Sigmoid colon (tissue), 4 donors: ENCODE measurements around the gene C16orf90.

Experiments used
- EP300 ChIP-seq, 4 donors: sonication (generic); formaldehyde crosslinking; IDR thresholded peaks; one replicate each; pipeline ENCODE4 v1.6.1; 2017; ENCODE audit warnings: antibody characterized with exemption in 4 of 4
- POLR2A ChIP-seq, 2 donors: fragments of 450-650 bp; IDR thresholded peaks; one replicate each; pipeline ENCODE4 v1.6.1; 2016; ENCODE audit warnings: antibody characterized with exemption in 2 of 2, mild to moderate bottlenecking in 2 of 2, moderate library complexity in 2 of 2
- TF ChIP-seq, protein P1 (sequence below), 4 experiments: fragments of 450-650 bp in 3 of 4; fragments of 200-600 bp in 1 of 4; IDR thresholded peaks; one replicate each; pipeline ENCODE4 v1.5.1; 2016 to 2019; ENCODE audit warnings: antibody characterized with exemption in 4 of 4, mild to moderate bottlenecking in 3 of 4, moderate library complexity in 2 of 4

- TF ChIP-seq POLR2A (IDR thresholded peaks at IDR 0.05) (no peak), EP300 (IDR thresholded peaks at IDR 0.05) (no peak)
- TF ChIP-seq, protein P1, sequence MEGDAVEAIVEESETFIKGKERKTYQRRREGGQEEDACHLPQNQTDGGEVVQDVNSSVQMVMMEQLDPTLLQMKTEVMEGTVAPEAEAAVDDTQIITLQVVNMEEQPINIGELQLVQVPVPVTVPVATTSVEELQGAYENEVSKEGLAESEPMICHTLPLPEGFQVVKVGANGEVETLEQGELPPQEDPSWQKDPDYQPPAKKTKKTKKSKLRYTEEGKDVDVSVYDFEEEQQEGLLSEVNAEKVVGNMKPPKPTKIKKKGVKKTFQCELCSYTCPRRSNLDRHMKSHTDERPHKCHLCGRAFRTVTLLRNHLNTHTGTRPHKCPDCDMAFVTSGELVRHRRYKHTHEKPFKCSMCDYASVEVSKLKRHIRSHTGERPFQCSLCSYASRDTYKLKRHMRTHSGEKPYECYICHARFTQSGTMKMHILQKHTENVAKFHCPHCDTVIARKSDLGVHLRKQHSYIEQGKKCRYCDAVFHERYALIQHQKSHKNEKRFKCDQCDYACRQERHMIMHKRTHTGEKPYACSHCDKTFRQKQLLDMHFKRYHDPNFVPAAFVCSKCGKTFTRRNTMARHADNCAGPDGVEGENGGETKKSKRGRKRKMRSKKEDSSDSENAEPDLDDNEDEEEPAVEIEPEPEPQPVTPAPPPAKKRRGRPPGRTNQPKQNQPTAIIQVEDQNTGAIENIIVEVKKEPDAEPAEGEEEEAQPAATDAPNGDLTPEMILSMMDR (IDR thresholded peaks at IDR 0.05), result no peak
Observed at GRCh38 chr16:3518986-3519348, 23.7 kb upstream of the C16orf90 start.
